ENCODE results near the gene LURAP1L.

LURAP1L gene

GRCh38 chr9:12774861-12775678 lies at the start of gene LURAP1L:
LURAP1L (plus strand) TSS chr9:12775020; CDS start chr9:12775716, 696 bp downstream.
- TF ChIP-seq CTCF (IDR thresholded peaks at IDR 0.05), result no peak

GRCh38 chr9:12726795-12727194 lies 48.0 kb upstream of the LURAP1L start:
- no peak for TF ChIP-seq CTCF (IDR thresholded peaks at IDR 0.05)

GRCh38 chr9:12730198-12730597 lies 44.6 kb upstream of the LURAP1L start:
- no peak for TF ChIP-seq CTCF (IDR thresholded peaks at IDR 0.05)

GRCh38 chr9:12730927-12731326 lies 43.9 kb upstream of the LURAP1L start:
- no peak for TF ChIP-seq CTCF (IDR thresholded peaks at IDR 0.05)

- TF ChIP-seq CTCF (IDR thresholded peaks at IDR 0.05), result no peak
These were observed 41.8 kb upstream of the LURAP1L start for GRCh38 chr9:12732971-12733370.

GRCh38 chr9:12735665-12736064 lies 39.2 kb upstream of the LURAP1L start:
- no peak for TF ChIP-seq CTCF (IDR thresholded peaks at IDR 0.05)

GRCh38 chr9:12737871-12738270 lies 36.9 kb upstream of the LURAP1L start:
- TF ChIP-seq CTCF (IDR thresholded peaks at IDR 0.05), result no peak

Data from LNCAP (cell line).